Mesenchymal stem cell (in vitro differentiated cells and primary cell): ENCODE measurements around the gene ITGB1.

ENCODE experiments used
- DNase-seq: peaks from one replicate; pipeline ENCODE4 v3.0.0-alpha.2; 2013
- H2AFZ ChIP-seq: one replicate; pipeline ENCODE4 v1.6.1; 2013; ENCODE audit warnings: low read depth, mild to moderate bottlenecking, control low read depth, inconsistent platforms, low read length, moderate library complexity
- H2AK5ac ChIP-seq: 2 replicates; pipeline ENCODE4 v1.6.1; 2013; ENCODE audit warnings: low read length, moderate library complexity, mild to moderate bottlenecking, inconsistent platforms; ENCODE audit not compliant: severe bottlenecking
- H2BK120ac ChIP-seq: one replicate; pipeline ENCODE4 v1.6.1; 2013; ENCODE audit warnings: low read depth, mild to moderate bottlenecking, inconsistent platforms, low read length, moderate library complexity
- H2BK12ac ChIP-seq, 2 experiments: one replicate each; pipeline ENCODE4 v1.6.1; 2013; ENCODE audit warnings: inconsistent platforms in 2 of 2, low read length in 2 of 2, mild to moderate bottlenecking in 2 of 2, moderate library complexity in 2 of 2, control low read depth in 1 of 2
- H2BK15ac ChIP-seq: one replicate; pipeline ENCODE4 v1.6.1; 2013; ENCODE audit warnings: mild to moderate bottlenecking, low read depth, inconsistent platforms; ENCODE audit not compliant: poor library complexity, severe bottlenecking
- H2BK5ac ChIP-seq: 2 replicates; pipeline ENCODE4 v1.6.1; 2013; ENCODE audit warnings: low read depth, mild to moderate bottlenecking, low read length, control low read depth, inconsistent platforms; ENCODE audit not compliant: poor library complexity, severe bottlenecking
- H3K14ac ChIP-seq, 2 experiments: one replicate each; pipeline ENCODE4 v1.6.1; 2013; ENCODE audit warnings: inconsistent platforms in 2 of 2, low read length in 2 of 2, control low read depth in 1 of 2, mild to moderate bottlenecking in 1 of 2, moderate library complexity in 1 of 2
- H3K18ac ChIP-seq, 2 experiments: one replicate each; pipeline ENCODE4 v1.6.1; 2013; ENCODE audit warnings: inconsistent platforms in 2 of 2, low read length in 2 of 2, control low read depth in 1 of 2, low read depth in 1 of 2, mild to moderate bottlenecking in 1 of 2
- H3K23ac ChIP-seq, 2 experiments: one replicate each; pipeline ENCODE4 v1.6.1; 2013; ENCODE audit warnings: inconsistent platforms in 2 of 2, low read length in 2 of 2, mild to moderate bottlenecking in 2 of 2, moderate library complexity in 2 of 2, control low read depth in 1 of 2
- H3K27ac ChIP-seq: 2 replicates; pipeline ENCODE4 v1.5.1; 2013; ENCODE audit warnings: mild to moderate bottlenecking, moderate library complexity, low read length, control low read depth, inconsistent platforms; ENCODE audit not compliant: poor library complexity, severe bottlenecking
- H3K27me3 ChIP-seq, 2 experiments: 2 replicates each; pipeline versions ENCODE4 v1.6.1 to v1.7.0; 2013; ENCODE audit warnings: low read length in 2 of 2, mild to moderate bottlenecking in 2 of 2, moderate library complexity in 2 of 2, control low read depth in 1 of 2, inconsistent platforms in 1 of 2; ENCODE audit not compliant: control insufficient read depth in 1 of 2, insufficient read depth in 1 of 2
- H3K36me3 ChIP-seq, 2 experiments: 2 replicates each; pipeline versions ENCODE4 v1.6.1 to v1.7.0; 2013; ENCODE audit warnings: low read length in 2 of 2, control low read depth in 1 of 2, inconsistent platforms in 1 of 2, low read depth in 1 of 2, mild to moderate bottlenecking in 1 of 2; ENCODE audit not compliant: insufficient read depth in 2 of 2, control insufficient read depth in 1 of 2
- H3K4ac ChIP-seq, 2 experiments: one replicate each; pipeline ENCODE4 v1.6.1; 2013; ENCODE audit warnings: inconsistent platforms in 2 of 2, low read length in 2 of 2, mild to moderate bottlenecking in 2 of 2, moderate library complexity in 2 of 2, control low read depth in 1 of 2, low read depth in 1 of 2
- H3K4me1 ChIP-seq: 2 replicates; pipeline ENCODE4 v1.6.1; 2013; ENCODE audit warnings: low read depth, low read length, control low read depth; ENCODE audit not compliant: control insufficient read depth, insufficient read depth
- H3K4me2 ChIP-seq: 2 replicates; pipeline ENCODE4 v1.6.1; 2013; ENCODE audit warnings: low read length, mild to moderate bottlenecking, inconsistent platforms; ENCODE audit not compliant: poor library complexity, severe bottlenecking
- H3K4me3 ChIP-seq, 2 experiments: 2 replicates each; pipeline versions ENCODE4 v1.5.1 to v1.7.0; 2013; ENCODE audit warnings: low read length in 2 of 2, mild to moderate bottlenecking in 2 of 2, control low read depth in 1 of 2, low read depth in 1 of 2; ENCODE audit not compliant: insufficient read depth in 1 of 2
- H3K79me1 ChIP-seq: replicated peaks from 2 replicates; pipeline ENCODE4 v1.6.1; 2013; ENCODE audit warnings: mild to moderate bottlenecking, control low read depth, low read length, inconsistent platforms; ENCODE audit not compliant: poor library complexity, severe bottlenecking
- H3K9ac ChIP-seq: 2 replicates; pipeline ENCODE4 v1.7.0; 2013; ENCODE audit warnings: mild to moderate bottlenecking, low read length, moderate library complexity
- H3K9me3 ChIP-seq: 2 replicates; pipeline ENCODE4 v1.7.0; 2013; ENCODE audit warnings: mild to moderate bottlenecking, low read length; ENCODE audit not compliant: control insufficient read depth
- H4K8ac ChIP-seq: one replicate; pipeline ENCODE4 v1.6.1; 2013; ENCODE audit warnings: inconsistent platforms, mild to moderate bottlenecking, low read length, moderate library complexity
- H4K91ac ChIP-seq: one replicate; pipeline ENCODE4 v1.6.1; 2013; ENCODE audit warnings: mild to moderate bottlenecking, low read length, inconsistent platforms
- WGBS: methylation state at CpG from one replicate; pipeline ENCODE4 v1.1.7; 2013; ENCODE audit warnings: mixed read lengths; 5-methylcytosine and 5-hydroxymethylcytosine counted together

The ITGB1 gene

GRCh38 chr10:32950591-32951108 is 7.4 kb downstream of the ITGB1 start:
- H3K4me3 ChIP-seq = no peak overlapping the region
- H2AFZ ChIP-seq = no peak overlapping the region
- no peak overlapping the region for H2BK12ac ChIP-seq
- DNase-seq = no peak
- no CpG with 5 or more reads among the region's 5 CpGs for WGBS
- H2BK5ac ChIP-seq = no peak overlapping the region
- no peak overlapping the region for H3K23ac ChIP-seq
- no peak overlapping the region for H3K14ac ChIP-seq
- H3K18ac ChIP-seq = no peak overlapping the region
- H3K4me2 ChIP-seq = peak overlapping the region; percentile 43
- no peaks in the 10 kb centered on the region for H3K27me3 ChIP-seq
- H2BK120ac ChIP-seq = no peak overlapping the region
- H3K9ac ChIP-seq = no peak overlapping the region
- no peak overlapping the region for H4K91ac ChIP-seq
- peaks cover 0 to 18% of the 10 kb centered on the region in 2 experiments for H3K36me3 ChIP-seq
- H2AK5ac ChIP-seq = no peak overlapping the region
- no peak overlapping the region for H4K8ac ChIP-seq
- H3K79me1 ChIP-seq = no peaks in the 10 kb centered on the region
- H3K4me1 ChIP-seq = no peaks in the 10 kb centered on the region
- no peaks in the 10 kb centered on the region for H3K9me3 ChIP-seq
- H3K27ac ChIP-seq = peak overlapping the region; percentile 54
- no peak overlapping the region for H2BK15ac ChIP-seq
- no peak overlapping the region for H3K4ac ChIP-seq

GRCh38 chr10:32949221-32949678 is 8.8 kb downstream of the ITGB1 start:
- H4K91ac ChIP-seq = no peak overlapping the region

GRCh38 chr10:32948451-32948850 is 9.6 kb downstream of the ITGB1 start:
- WGBS = 45% methylated on average over 3 of the region's 3 CpGs
- Histone ChIP-seq H3K36me3 (peaks cover 6 to 20% of the 10 kb centered on the region in 2 experiments), H2BK12ac (no peak overlapping the region), H3K4ac (no peak overlapping the region), H3K9me3 (no peaks in the 10 kb centered on the region), H2BK5ac (no peak overlapping the region), H3K9ac (peak overlapping the region; percentile 8), H2BK120ac (no peak overlapping the region), H3K27me3 (no peaks in the 10 kb centered on the region), H3K4me2 (no peak overlapping the region), H4K8ac (no peak overlapping the region), H4K91ac (no peak overlapping the region), H3K27ac (peak overlapping the region; percentile 30), H3K14ac (no peak overlapping the region), H3K4me3 (no peak overlapping the region), H3K79me1 (no peaks in the 10 kb centered on the region), H2AK5ac (no peak overlapping the region), H3K23ac (no peak overlapping the region), H3K4me1 (peaks cover 6% of the 10 kb centered on the region), H2AFZ (no peak overlapping the region), H2BK15ac (no peak overlapping the region), H3K18ac (peak overlapping the region in 1 of 2 experiments; percentile 35)
- no peak for DNase-seq

More at GRCh38 chr10:32949221-32949678, 8.8 kb downstream of the ITGB1 start:
- no peak overlapping the region for H3K23ac ChIP-seq
- H3K4me2 ChIP-seq = no peak overlapping the region
- no peak overlapping the region for H2AK5ac ChIP-seq
- H2AFZ ChIP-seq = no peak overlapping the region
- no peak overlapping the region for H3K27ac ChIP-seq
- H3K18ac ChIP-seq = no peak overlapping the region
- no peak overlapping the region for H2BK120ac ChIP-seq
- H3K9ac ChIP-seq = peak overlapping the region; percentile 29
- H3K4ac ChIP-seq = no peak overlapping the region
- H3K36me3 ChIP-seq = peaks cover under 1 to 17% of the 10 kb centered on the region in 2 experiments
- H3K4me3 ChIP-seq = no peak overlapping the region
- DNase-seq = no peak
- no peaks in the 10 kb centered on the region for H3K79me1 ChIP-seq
- no peak overlapping the region for H2BK5ac ChIP-seq
- H3K4me1 ChIP-seq = peaks cover under 1% of the 10 kb centered on the region
- H3K9me3 ChIP-seq = no peaks in the 10 kb centered on the region
- H2BK12ac ChIP-seq = no peak overlapping the region
- H4K8ac ChIP-seq = no peak overlapping the region
- no peaks in the 10 kb centered on the region for H3K27me3 ChIP-seq
- no peak overlapping the region for H3K14ac ChIP-seq
- H2BK15ac ChIP-seq = no peak overlapping the region

- Histone ChIP-seq H2BK15ac (no peak overlapping the region), H2BK12ac (no peak overlapping the region), H3K9ac (no peak overlapping the region), H2AK5ac (no peak overlapping the region), H3K4me2 (no peak overlapping the region), H3K4ac (no peak overlapping the region), H3K4me3 (no peak overlapping the region), H3K27ac (no peak overlapping the region), H2BK120ac (no peak overlapping the region), H3K36me3 (peaks cover 6 to 14% of the 10 kb centered on the region in 2 experiments), H4K91ac (no peak overlapping the region), H3K14ac (no peak overlapping the region), H3K27me3 (no peaks in the 10 kb centered on the region), H3K23ac (no peak overlapping the region), H4K8ac (no peak overlapping the region), H2BK5ac (no peak overlapping the region), H3K79me1 (no peaks in the 10 kb centered on the region), H3K9me3 (no peaks in the 10 kb centered on the region), H3K4me1 (peaks cover 10% of the 10 kb centered on the region), H2AFZ (no peak overlapping the region), H3K18ac (no peak overlapping the region)
- 100% methylated on average over 3 of the region's 5 CpGs for WGBS
- DNase-seq = no peak
Observed at GRCh38 chr10:32947586-32947985, 10.4 kb downstream of the ITGB1 start.
